Activated CD4-positive, alpha-beta memory T cell treated with anti-CD3 and anti-CD28 coated beads, Interleukin-2, amount 10 ng/mL, durations not matched to agents 7 days and 5 days (primary cell): Measurements from ENCODE around the gene PTX4. TPM values are rescaled to one million over a fixed set of nuclear protein-coding genes. Genes with fewer than 3 reads are reported as not detected.

Experiments used
- CTCF ChIA-PET: fragments of 350-600 bp; sonication (Branson Sonifier 250); formaldehyde crosslinking; loops from one replicate; lab custom pipeline; 2021; ENCODE audit warnings: antibody characterized with exemption, inconsistent platforms; lab: Charles Lee
- POLR2A ChIA-PET: fragments of 350-600 bp; sonication (Branson Sonifier 250); formaldehyde crosslinking; loops from one replicate; lab custom pipeline; 2021; ENCODE audit warnings: antibody characterized with exemption; lab: Charles Lee
- DNase-seq: peaks from one replicate; pipeline ENCODE4 v3.0.0-alpha.2; 2020
- H3K27ac Mint-ChIP-seq: one replicate; pipeline ENCODE4 v1.8.0; 2021; ENCODE audit warnings: mild to moderate bottlenecking, mixed read lengths
- H3K27me3 Mint-ChIP-seq: one replicate; pipeline ENCODE4 v1.8.0; 2021; ENCODE audit warnings: mixed read lengths
- H3K36me3 Mint-ChIP-seq: one replicate; pipeline ENCODE4 v1.8.0; 2021; ENCODE audit warnings: low read depth, mixed read lengths
- H3K4me1 Mint-ChIP-seq: one replicate; pipeline ENCODE4 v1.8.0; 2021; ENCODE audit warnings: mixed read lengths
- H3K4me3 Mint-ChIP-seq: one replicate; pipeline ENCODE4 v1.8.0; 2021; ENCODE audit warnings: mild to moderate bottlenecking, mixed read lengths
- H3K9me3 Mint-ChIP-seq: one replicate; pipeline ENCODE4 v1.8.0; 2021; ENCODE audit warnings: mixed read lengths
- total RNA-seq, 2 experiments: library from RNA; stranded (reverse); gene quantifications; one replicate each; pipeline ENCODE4 v1.2.3, GENCODE V29; 2021

Gene PTX4
- total RNA-seq, 2 experiments from 2014 or later = not detected

GRCh38 chr16:1435921-1436697 is 52.6 kb downstream of the PTX4 start:
- H3K36me3 Mint-ChIP-seq = no peaks in the 10 kb centered on the region
- DNase-seq = no peak
- no peaks in the 10 kb centered on the region for H3K27me3 Mint-ChIP-seq
- H3K4me3 Mint-ChIP-seq = no peak overlapping the region
- H3K4me1 Mint-ChIP-seq = no peaks in the 10 kb centered on the region
- ChIA-PET POLR2A (no interaction called here), CTCF (no interaction called here)
- H3K9me3 Mint-ChIP-seq = no peaks in the 10 kb centered on the region
- H3K27ac Mint-ChIP-seq = no peak overlapping the region

Other genes with a start within 250 kb of the PTX4 start
- gene TPSAB1, start 248.2 kb downstream of the PTX4 start, total RNA-seq = not detected
- gene TPSD1, start 232.9 kb downstream of the PTX4 start, total RNA-seq = not detected
- gene UBE2I, start 179.3 kb downstream of the PTX4 start, total RNA-seq = 100 to 1,000 TPM; 198 to 199 TPM
- 1 to 10 TPM; 3.4 to 3.9 TPM for gene BAIAP3, start 155.3 kb downstream of the PTX4 start, total RNA-seq
- gene TSR3, start 137.1 kb downstream of the PTX4 start, total RNA-seq = 10 to 100 TPM; 40.6 to 46.0 TPM
- gene GNPTG, start 137.0 kb downstream of the PTX4 start, total RNA-seq = 10 to 100 TPM; 32.5 to 33.4 TPM
- gene UNKL, start 74.2 kb downstream of the PTX4 start, total RNA-seq = 10 to 100 TPM; 40.0 to 43.7 TPM
- 10 to 100 TPM; 11.2 to 12.3 TPM for gene UQCC4, start 68.2 kb downstream of the PTX4 start, total RNA-seq
- not detected for gene PERCC1, start 57.9 kb downstream of the PTX4 start, total RNA-seq
- gene CCDC154, start 44.4 kb downstream of the PTX4 start, total RNA-seq = 1 to 10 TPM; 1.6 to 2.2 TPM
- 10 to 100 TPM; 44.2 to 49.4 TPM for gene CLCN7, start 13.9 kb downstream of the PTX4 start, total RNA-seq
- 10 to 100 TPM; 49.4 to 51.9 TPM for gene TELO2, start 4.4 kb upstream of the PTX4 start, total RNA-seq
- gene TMEM204, start 44.7 kb upstream of the PTX4 start, total RNA-seq = 10 to 100 TPM; 42.9 to 43.5 TPM
- gene IFT140, start 123.1 kb upstream of the PTX4 start, total RNA-seq = 1 to 10 TPM; 7.7 to 9.1 TPM
- gene CRAMP1, start 123.4 kb upstream of the PTX4 start, total RNA-seq = 10 to 100 TPM; 24.2 to 24.5 TPM
- 10 to 100 TPM; 44.9 to 48.9 TPM for gene JPT2, start 189.3 kb upstream of the PTX4 start, total RNA-seq
- gene MAPK8IP3, start 217.3 kb upstream of the PTX4 start, total RNA-seq = 10 to 100 TPM; 93.4 to 96.8 TPM